ENCODE measurements around the gene WWOX.

DNA sequence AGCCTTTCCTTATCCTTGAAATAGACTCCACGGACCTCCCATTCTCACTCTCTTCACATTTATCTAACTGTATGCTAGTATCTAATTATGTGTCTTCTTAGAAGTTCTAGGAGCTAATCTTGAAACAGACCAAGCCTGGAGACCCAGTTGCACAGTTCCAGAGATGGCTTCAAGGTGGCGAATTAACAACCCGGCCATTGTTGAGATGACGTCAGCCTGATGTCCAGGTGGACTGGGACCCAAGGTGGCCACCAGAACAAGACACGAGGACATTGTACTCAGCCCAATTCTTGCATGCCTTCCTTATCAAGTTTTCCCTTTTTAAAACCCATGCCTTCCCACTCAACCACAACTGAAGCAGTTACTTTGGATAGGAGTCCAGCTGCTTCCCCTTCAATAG lies 29.5 kb upstream of the WWOX start:
- TF ChIP-seq, protein P1, sequence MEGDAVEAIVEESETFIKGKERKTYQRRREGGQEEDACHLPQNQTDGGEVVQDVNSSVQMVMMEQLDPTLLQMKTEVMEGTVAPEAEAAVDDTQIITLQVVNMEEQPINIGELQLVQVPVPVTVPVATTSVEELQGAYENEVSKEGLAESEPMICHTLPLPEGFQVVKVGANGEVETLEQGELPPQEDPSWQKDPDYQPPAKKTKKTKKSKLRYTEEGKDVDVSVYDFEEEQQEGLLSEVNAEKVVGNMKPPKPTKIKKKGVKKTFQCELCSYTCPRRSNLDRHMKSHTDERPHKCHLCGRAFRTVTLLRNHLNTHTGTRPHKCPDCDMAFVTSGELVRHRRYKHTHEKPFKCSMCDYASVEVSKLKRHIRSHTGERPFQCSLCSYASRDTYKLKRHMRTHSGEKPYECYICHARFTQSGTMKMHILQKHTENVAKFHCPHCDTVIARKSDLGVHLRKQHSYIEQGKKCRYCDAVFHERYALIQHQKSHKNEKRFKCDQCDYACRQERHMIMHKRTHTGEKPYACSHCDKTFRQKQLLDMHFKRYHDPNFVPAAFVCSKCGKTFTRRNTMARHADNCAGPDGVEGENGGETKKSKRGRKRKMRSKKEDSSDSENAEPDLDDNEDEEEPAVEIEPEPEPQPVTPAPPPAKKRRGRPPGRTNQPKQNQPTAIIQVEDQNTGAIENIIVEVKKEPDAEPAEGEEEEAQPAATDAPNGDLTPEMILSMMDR (IDR thresholded peaks at IDR 0.05), result no peak
- TF ChIP-seq POLR2A (IDR thresholded peaks at IDR 0.05), result no peak
